Stimulated activated CD4-positive, alpha-beta T cell treated with anti-CD3 and anti-CD28 coated beads, Interleukin-1b, Interleukin-23, amount 100 ng/mL, for 4 hours (primary cell): ENCODE data around the gene ISG15.
"Not testable (repeated sequence)": the region's sequence is repeated elsewhere in the genome, so short reads cannot be mapped to it uniquely, and the experiment has no call there.

Experiments used
- DNase-seq, 2 donors: peaks; one replicate each; pipeline ENCODE4 v3.0.0-alpha.2; 2020; ENCODE audit warnings: low read depth in 2 of 2

The ISG15 gene

DNA sequence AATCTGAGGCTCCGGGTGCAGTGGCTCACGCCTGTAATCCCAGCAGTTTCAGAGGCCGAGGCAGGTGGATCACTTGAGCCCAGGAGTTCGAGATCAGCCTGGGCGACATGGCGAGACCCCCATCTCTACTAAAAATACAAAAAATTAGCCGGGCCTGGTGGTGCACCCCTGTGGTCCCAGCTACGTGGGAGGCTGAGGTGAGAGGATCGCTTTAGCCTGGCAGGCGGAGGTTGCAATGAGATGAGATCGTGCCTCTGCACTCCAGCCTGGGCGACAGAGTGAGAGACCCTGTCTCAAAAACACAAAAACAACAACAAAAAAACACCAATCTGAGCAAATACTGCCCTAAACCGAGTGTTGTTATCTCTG is 577 bp upstream of the ISG15 start:
- DNase-seq, result not testable (repeated sequence)

DNA sequence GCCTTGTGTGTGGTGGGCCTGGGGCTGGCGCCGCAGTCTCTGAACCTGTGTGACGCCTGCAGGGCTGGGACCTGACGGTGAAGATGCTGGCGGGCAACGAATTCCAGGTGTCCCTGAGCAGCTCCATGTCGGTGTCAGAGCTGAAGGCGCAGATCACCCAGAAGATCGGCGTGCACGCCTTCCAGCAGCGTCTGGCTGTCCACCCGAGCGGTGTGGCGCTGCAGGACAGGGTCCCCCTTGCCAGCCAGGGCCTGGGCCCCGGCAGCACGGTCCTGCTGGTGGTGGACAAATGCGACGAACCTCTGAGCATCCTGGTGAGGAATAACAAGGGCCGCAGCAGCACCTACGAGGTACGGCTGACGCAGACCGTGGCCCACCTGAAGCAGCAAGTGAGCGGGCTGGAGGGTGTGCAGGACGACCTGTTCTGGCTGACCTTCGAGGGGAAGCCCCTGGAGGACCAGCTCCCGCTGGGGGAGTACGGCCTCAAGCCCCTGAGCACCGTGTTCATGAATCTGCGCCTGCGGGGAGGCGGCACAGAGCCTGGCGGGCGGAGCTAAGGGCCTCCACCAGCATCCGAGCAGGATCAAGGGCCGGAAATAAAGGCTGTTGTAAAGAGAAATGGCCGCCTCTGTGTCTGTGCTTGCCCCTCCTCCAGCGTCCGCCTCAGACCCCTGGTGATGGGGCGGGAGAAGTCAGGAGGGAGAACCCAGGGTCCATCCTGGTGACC is 788 bp downstream of the ISG15 start:
- peak in 1 of 2 donors; percentile 27 for DNase-seq

DNA sequence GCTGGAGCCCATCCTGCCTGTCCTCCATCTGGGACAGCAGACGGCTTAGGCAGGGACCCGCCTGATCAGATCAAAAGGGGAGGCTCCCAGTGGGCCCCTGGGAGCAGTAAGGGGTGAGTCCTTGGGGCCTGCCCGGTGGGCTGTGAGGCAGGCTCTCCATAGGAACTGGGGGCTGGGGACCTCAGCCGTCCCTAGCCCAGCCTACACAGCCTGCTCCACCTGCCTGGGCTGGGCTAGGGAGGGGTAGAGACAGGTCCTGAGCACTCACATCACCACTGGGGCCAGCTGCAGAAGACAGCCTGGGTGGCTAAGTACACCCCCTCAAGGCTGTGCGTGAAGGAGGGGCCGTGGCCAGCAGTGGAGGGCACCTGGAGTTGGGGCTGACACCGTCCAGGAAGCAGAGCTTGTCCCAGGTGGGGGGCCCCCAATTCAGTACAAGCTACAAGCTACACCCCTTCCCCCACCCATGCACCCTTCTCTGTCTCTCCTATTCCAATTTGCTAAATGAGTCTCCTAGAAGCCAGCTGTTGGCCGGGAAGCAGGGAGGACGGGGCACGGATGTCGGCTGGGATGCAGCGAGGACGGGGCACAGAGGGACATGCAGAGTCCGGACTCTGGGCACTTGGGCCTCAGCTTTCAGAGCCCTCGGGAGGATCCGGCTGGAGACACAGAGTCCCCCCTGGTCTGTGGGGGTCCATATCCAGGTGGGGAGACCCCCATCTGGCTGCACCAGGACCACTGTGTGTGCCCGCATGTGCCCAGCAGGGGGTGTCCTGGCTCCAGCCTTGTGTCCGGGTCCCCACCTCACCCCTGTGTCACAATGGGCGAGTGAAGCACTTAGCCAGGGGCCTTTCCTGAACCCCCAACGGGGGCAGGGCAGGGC is 1.7 kb downstream of the ISG15 start:
- no peak for DNase-seq

DNA sequence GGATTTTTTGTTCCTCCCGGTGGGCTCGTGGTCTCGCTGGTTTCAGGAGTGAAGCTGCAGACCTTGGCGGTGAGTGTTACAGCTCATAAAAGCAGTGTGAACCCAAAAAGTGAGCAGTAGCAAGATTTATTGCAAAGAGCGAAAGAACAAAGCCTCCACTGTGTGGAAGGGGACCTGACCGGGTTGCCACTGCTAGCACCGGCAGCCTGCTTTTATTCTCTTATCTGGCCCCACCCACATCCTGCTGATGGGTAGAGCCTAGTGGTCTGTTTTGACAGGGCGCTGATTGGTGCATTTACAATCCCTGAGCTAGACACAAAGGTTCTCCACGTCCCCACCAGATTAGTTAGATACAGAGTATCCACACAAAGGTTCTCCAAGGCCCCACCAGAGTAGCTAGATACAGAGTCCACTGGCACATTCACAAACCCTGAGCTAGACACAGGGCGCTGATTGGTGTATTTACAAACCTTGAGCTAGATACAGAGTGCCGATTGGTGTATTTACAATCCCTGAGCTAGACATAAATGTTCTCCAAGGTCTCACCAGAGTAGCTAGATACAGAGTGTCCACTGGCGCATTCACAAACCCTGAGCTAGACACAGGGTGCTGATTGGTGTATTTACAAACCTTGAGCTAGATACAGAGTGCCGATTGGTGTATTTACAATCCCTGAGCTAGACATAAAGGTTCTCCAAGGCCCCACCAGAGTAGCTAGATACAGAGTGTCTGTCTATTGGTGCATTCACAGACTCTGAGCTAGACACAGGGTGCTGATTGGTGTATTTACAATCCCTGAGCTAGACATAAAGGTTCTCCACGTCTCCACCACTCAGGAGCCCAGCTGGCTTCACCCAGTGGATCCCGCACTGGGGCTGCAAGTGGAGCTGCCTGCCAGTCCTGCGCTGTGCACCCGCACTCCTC is 4.4 kb downstream of the ISG15 start:
- not testable (repeated sequence) for DNase-seq

DNA sequence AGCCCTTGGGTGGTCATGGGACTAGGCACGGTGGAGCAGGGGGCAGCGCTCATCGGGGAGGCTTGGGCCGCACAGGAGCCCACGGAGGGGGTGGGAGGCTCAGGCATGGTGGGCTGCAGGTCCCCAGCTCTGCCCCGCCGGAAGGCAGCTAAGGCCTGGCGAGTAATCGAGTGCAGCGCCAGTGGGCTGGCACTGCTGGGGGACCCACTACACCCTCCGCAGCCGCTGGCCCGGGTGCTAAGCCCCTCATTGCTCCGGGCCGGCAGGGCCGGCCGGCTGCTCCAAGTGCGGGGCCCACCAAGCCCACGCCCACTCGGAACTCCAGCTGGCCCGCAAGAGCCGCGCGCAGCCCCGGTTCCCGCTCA is 5.0 kb downstream of the ISG15 start:
- DNase-seq, result not testable (repeated sequence)

DNA sequence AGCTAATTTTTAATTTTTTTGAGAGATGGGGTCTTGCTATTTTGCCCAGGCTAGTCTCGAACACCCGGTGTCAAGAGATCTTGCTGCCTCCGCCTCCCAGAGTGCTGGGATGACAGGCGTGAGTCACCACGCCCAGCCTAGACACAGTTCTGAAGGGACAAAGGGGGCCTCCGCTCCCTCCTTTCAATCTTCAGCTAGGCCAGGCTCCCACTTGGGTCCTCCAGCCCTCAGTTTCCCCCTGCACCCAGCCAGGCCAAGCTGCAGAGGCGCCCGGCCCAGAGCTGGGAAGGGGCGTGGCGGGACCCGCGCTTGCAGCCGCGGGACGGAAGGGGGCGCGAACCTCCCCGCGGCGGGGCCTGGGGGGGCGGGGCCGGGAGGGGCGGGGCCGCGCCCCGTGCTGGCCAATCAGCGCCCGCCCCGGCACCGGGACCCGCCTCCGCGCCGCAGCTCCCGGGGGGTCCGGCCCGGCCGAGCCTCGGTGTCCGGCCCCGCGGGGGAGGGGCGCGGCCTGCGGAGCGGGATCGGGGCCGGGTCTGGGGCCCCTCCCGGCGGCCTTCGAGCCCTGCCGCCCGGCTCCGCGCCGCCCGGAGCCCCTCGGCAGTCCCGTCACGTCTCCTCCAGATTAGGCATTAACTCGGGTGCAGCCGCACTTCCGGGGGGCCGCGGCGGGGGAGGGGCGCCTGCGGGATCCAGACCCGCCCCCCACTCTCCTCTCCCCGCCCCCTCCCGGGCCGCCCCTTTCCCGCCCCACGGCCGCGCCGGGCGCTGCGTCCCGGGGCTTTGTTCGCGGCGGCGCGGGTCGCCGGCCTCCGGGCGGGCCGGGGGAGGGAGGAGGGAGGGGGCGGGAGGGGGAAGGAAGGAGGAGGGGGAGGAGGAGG is 6.1 kb downstream of the ISG15 start:
- peak; percentile 69 to 82 for DNase-seq

DNA sequence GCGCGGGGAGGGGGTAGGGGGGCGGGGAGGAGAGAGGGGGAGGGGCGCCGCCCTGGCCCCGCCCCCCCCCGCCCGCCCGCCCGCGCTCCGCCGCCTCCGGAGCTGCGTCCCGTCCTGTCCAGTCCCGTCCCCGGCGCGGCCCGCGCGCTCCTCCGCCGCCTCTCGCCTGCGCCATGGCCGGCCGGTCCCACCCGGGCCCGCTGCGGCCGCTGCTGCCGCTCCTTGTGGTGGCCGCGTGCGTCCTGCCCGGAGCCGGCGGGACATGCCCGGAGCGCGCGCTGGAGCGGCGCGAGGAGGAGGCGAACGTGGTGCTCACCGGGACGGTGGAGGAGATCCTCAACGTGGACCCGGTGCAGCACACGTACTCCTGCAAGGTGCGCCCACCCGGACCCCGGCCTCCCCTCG is 6.7 kb downstream of the ISG15 start, which contains the start of gene AGRN:
Gene AGRN (plus strand): TSS at position 121 of the 405 bp plus-strand sequence. CDS start 53 bp downstream, at position 174.
- peak in 1 of 2 donors; percentile 18 for DNase-seq

DNA sequence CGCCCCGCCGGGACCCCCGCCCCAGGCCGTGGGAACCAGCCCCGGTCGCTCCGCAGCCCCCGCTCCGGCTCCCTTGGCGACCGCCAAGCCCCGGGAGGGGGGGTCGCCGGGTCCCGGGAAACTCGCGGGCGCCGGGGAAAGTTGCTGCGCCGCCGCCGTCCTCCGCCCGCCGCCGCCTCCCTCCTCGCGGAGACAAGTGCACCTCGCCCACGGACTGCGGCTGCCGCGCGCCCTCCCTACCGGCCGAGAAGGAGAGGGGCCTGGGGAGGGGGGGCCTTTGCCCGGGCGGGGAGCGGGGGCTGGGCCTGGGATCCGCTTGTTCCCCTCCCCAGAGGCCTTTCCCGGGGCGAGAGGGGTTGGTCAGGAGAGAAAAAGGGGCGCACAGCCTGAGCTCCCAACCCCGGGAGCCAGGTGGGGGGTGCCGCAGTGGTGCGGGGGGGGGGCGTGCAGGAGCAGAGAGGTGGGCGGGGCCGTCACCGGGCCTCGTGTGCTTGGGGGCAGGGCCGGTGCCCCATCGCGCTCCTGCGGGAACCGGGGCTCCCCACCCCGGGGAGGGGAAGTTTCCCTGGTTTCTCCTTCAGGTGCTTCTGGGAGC is 7.2 kb downstream of the ISG15 start:
- peak; percentile 36 to 47 for DNase-seq

DNA sequence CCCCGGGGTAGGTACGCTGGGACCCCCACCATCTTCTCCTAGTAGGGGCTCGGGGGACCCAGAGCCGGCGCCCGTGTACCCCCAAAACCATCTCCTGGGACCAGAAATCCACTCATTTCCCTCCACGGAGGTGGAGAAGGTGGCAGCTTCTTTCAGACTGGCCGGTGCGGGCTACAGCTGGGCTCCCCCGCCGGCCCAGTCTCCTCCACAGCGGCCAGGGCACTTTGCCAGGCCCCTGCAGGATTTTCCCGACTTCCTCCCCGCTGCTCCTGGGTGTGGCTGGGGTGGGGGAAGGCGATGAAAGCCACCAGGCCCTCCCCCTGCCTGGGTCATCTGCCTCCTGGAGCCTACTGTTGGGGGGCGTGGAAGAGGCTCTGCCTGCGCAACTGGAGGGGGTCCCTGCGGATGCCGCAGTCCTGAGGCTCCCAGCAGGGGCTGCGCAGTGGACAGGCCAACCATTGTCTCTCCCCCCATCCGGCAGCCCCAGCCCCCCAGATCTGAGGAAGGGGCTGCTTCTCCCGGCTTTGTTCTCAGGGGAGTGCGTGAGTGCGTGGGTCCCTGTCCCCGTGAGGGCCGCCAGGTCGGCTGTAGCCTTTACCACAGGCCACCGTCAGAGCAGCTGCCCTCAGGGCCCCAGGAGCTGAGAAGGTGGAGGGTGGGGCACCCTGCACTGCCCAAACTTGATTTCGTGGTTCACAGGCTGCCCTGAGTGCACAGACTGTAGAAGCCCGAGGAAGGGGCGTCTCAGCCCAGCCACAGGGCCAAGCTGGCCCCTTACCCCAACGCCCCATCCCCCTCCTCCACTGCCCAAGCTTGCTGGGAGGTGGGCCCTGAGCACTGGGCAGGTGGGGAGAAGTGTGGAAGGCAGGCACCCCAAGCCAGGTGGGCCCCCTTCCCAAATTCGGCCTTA is 8.0 kb downstream of the ISG15 start:
- no peak for DNase-seq

DNA sequence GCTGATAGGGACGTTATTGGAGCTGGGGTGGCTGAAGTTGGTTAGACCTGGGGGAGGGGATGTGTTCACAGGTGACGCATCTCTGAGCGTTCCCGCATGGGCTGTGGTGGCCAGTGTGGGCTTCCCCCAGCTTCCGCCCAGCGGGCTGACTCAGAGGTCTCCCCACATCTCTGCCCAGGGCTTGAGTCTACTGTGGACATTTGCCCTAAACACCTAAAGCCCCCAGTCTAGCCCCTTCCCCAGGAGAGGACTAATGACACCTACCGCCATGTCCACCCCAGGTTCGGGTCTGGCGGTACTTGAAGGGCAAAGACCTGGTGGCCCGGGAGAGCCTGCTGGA is 8.6 kb downstream of the ISG15 start:
- no peak for DNase-seq

DNA sequence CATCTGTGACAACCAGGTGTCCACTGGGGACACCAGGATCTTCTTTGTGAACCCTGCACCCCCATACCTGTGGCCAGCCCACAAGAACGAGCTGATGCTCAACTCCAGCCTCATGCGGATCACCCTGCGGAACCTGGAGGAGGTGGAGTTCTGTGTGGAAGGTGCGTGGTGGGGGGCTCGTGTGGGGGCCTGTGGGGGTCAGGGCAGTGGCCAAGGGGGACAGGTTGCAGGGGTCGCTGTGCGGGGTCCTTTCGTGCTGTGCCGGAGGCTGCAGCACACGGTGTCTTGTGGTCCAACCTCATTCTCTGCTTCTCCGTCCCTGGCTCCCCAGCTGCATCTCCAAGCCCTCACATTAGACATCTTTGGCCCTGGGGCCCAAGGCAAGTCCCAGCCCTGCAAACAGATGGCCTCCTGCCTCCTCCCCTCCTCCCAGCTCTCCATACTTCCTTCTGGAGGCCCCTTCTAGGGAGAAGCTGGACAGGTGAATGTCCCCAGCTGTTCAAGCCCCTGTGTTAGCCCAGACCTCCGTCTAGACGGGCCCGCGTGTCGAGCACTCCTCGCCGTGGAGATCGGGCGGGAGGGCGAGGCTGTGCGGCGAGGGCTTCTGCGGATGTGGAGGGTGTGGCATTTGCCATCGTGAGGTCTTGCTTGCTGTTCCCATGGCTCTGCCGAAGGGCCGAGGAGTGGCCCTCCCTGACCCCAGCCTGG is 9.2 kb downstream of the ISG15 start:
- no peak for DNase-seq

DNA sequence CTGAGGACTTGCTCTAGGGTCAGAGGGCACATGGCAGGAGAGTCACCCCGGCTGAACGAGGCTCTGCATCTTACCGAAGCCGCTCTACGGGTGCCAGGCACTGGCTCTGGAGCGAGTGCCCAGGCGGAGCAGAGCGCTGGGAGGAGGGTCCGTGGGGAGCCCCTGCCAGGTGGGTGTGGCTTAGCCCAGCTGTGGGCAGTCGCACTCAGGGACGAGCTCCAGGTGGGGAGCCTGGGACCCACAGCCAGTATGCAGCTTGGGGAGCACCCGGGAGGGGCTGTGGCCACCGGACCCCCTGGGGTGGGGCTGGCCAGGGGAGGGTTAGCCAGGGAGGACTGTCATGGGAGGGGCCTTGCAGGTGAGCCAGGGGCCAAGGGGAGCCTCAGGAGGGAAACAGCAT is 10.4 kb downstream of the ISG15 start:
- no peak for DNase-seq

DNA sequence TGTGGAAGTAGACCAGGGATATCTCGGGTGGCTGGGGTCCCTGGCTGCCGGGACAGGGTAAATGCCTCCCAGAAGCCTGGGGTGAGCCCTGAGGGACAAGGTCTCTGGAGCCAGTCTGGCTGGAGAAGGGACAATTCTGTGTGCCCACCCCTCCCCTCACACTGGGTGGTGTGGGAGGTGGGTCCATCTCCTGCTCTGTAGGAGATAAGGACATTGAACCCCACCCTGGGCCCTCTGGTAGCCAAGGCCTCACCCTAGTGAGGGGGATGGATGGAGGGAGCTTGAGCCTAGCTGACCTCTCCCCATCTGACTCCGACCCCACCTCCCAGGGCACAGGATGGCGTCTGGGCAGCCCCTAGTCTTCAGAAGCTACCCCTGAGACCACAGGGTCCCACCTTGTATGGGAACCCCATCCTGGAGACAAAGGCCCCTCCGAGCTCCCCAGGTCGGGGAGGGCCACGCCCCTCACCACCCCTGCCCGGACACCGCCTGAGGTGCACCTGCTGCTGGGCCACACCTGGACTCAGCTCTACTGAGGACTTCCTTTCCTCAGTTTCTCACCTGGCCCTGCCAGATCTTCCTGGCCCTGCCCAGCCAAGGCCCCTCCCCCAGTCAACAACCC is 11.0 kb downstream of the ISG15 start:
- DNase-seq, result no peak

DNA sequence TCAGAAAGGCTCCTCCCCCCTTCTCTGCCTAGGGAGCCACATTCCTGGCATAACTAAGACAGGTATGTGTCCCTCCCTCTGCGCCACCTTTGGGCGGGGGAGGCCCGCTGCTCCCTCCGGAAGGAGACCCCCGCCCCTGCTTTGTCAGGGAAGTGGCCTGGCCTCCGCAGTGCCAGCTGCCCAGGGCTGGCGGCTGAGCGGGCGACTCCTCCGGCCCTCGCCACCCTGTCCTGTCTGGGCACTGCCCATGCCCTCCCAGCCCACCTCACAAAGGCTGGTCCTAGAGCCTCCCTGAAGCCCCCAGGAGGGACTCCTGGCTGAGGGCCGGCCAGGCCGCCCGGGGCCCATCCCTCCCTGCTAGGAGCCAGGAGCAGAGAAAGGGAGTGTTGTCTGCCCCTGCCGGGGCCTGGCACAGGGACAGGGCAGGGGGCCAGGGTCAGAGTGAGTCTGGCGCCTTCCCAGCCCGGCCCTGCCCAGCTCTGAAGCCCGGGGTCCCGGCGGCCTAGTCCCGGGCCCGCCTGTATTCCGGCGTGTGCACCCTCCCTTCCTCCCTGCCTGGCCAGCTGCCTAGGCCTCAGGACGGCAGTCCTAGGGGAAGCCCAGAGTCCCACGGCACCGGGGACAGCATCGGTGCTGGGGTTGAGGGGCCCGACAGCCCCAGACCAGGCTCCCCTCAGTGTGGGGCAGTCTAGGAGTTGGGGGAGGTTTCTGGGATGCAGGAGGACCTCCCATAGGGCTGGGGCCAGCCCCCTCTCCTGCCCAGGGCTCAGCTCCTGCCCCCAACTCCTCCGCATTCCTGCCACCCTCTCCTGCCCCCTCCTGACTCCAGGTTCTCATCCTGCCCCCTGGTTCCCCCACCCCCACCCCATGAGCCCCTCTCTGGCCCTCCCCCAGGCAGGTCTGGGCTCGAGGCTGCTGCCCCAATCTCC is 11.7 kb downstream of the ISG15 start:
- DNase-seq, result no peak

DNA sequence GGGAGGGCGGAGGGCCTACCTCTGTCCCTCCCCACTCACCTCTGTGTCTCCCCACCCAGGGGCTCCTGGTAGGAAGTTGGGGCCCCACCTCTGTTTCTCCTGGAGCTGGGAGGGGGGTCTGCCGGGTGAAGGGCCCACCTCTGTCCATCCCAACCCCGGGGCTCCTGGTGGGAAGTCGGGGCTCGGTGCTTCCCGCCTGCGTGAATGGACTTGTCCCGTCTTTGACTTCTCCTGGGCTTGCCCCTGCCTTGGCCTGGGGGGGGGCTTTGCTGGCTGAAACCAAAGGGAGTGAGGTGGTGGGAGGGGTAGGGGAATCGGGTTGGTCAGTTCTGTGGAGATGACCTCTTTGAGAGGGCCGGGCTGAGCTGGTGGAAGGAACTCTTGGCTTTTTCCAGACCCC is 12.4 kb downstream of the ISG15 start:
- DNase-seq, result no peak

DNA sequence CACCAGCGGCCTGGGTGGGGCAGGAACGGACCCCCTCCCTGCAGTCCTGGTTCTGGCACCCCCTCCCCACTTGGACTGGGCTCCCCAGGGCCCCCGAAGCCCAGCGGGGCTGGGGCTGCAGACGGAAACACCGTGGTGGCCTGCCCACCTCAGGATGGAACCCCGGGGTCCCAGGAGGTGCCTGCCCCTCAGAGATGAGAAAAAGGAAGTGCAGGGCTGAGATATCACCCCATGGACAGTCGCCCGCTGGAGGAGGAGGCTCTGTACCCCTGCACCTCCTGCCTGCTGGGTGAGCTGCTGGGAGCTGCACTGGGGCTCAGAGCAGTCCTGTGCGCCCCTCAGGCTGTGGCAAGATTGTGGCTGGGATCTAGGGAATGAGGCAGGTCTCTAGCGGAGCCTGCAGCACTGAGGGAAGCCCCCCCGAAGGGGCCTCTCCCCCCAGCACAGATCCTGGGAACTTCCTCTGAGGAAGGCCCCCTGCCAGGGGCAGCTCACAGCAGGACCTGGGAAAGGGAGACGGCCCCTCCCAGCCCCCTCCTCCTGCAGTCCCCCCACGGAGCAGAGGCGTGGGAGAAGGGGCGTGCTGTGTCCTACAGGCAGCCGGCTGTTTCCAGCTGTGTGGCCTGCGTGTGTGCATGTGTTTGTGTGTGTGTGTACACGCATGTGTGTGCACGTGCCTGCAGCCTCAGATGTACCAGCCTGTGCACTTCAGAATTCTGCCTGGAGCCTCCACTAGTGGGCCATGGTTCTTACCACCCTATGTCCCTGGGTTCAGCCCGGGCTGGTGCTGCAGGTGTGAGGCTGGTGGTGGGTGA is 13.5 kb downstream of the ISG15 start:
- DNase-seq, result no peak

DNA sequence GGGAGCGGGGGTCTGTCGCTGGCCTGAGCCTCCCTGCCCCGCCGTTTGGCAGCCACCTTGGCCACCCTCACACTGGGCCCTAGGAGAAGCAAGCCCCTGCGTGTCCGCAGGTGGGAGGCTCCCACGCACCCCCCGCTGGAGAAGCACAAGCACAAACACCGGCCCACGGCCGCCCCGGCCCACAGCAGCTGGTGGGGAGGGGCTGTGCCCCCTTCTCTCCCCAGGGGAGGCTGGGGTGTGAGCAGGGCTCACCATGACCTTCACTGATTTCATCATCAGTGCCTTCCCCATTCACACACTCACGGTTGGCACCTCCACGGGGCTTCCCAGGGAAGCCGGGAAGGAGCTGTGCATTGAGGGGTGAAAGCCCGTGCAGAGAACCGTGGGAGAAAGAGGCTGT is 14.5 kb downstream of the ISG15 start:
- no peak for DNase-seq
